Lower leg skin (tissue), 4 donors: ENCODE results near the gene ZNF292. TPM values are rescaled to one million over a fixed set of nuclear protein-coding genes. Genes with fewer than 3 reads are reported as not detected.
A peak's percentile ranks its signal among the peaks of the same experiment; 100 is the strongest.

Experiments
- DNase-seq, 2 donors: peaks; one replicate each; pipeline ENCODE4 v3.0.0-alpha.2; 2019; ENCODE audit warnings: low spot score in 2 of 2
- H3K4me3 ChIP-seq: fragments of 200-600 bp; sonication (generic); 2 replicates; pipeline ENCODE4 v1.5.1; 2017; ENCODE audit warnings: mild to moderate bottlenecking, low read depth; ENCODE audit not compliant: poor library complexity, severe bottlenecking
- CTCF ChIP-seq, 3 donors: fragments of 450-650 bp; IDR thresholded peaks; one replicate each; pipeline ENCODE4 v1.5.1; 2016; ENCODE audit warnings: antibody characterized with exemption in 3 of 3, mild to moderate bottlenecking in 3 of 3, moderate library complexity in 2 of 3
- POLR2A ChIP-seq, 2 donors: fragments of 450-650 bp; IDR thresholded peaks; one replicate each; pipeline ENCODE4 v1.6.1; 2016 to 2017; ENCODE audit warnings: antibody characterized with exemption in 2 of 2, mild to moderate bottlenecking in 1 of 2, moderate library complexity in 1 of 2
- WGBS, 2 donors: methylation state at CpG; one replicate each; pipeline ENCODE4 v1.1.5; 2018; 5-methylcytosine and 5-hydroxymethylcytosine counted together
- intact Hi-C: fragments of 100-400 bp; cut with DNase I; formaldehyde crosslinking; loops from one replicate; pipeline ENCODE4 v1.15.0; 2023; ENCODE audit warnings: low total_unique reads
- total RNA-seq, 4 donors: library from RNA; depleted of rRNA; stranded (reverse); fragments of >200 nt; gene quantifications; one replicate each; pipeline ENCODE4 v1.1.0, GENCODE V29; 2016

The ZNF292 gene
- 10 to 100 TPM; 28.5 to 46.8 (median 36.9) TPM for total RNA-seq

GRCh38 chr6:87154993-87155841 lies at the start of gene ZNF292:
Gene ZNF292 (plus strand): TSS chr6:87155565. CDS start chr6:87155592, 27 bp downstream.
- DNase-seq: peak; percentile 96 to 99
- peak within 1 kb of the TSS; percentile 44 for H3K4me3 ChIP-seq
- intact Hi-C loops: no loop called here
- 1% methylated on average over 59 to 74 of the region's 75 CpGs for WGBS, 2 donors
- peak in 1 of 2 donors; percentile 46 for TF ChIP-seq POLR2A (IDR thresholded peaks at IDR 0.05)
- TF ChIP-seq CTCF (IDR thresholded peaks at IDR 0.05): no peak

GRCh38 chr6:87105823-87106222 lies 49.5 kb upstream of the ZNF292 start:
- intact Hi-C loops: no loop called here
- DNase-seq: no peak
- TF ChIP-seq CTCF (IDR thresholded peaks at IDR 0.05) (no peak), POLR2A (IDR thresholded peaks at IDR 0.05) (no peak)
- H3K4me3 ChIP-seq: no peak overlapping the region

- WGBS, 2 donors: 85 to 100% methylated on average over 1 of the region's 1 CpG
- intact Hi-C loops: no loop called here
- H3K4me3 ChIP-seq: no peak overlapping the region
- DNase-seq: no peak
- TF ChIP-seq POLR2A (IDR thresholded peaks at IDR 0.05) (no peak), CTCF (IDR thresholded peaks at IDR 0.05) (no peak)
Measured at GRCh38 chr6:87110636-87111035, 44.7 kb upstream of the ZNF292 start.

GRCh38 chr6:87115402-87116135 lies 39.8 kb upstream of the ZNF292 start:
- 39 to 76% methylated on average over 2 of the region's 2 CpGs for WGBS, 2 donors
- TF ChIP-seq POLR2A (IDR thresholded peaks at IDR 0.05) (no peak), CTCF (IDR thresholded peaks at IDR 0.05) (no peak)
- no peak for DNase-seq

GRCh38 chr6:87116922-87117321 lies 38.4 kb upstream of the ZNF292 start:
- WGBS, 2 donors: 74 to 86% methylated on average over 2 of the region's 2 CpGs
- intact Hi-C loops: no loop called here
- H3K4me3 ChIP-seq: no peak overlapping the region
- no peak for DNase-seq
- no peak for TF ChIP-seq POLR2A (IDR thresholded peaks at IDR 0.05)
- no peak for TF ChIP-seq CTCF (IDR thresholded peaks at IDR 0.05)

More at GRCh38 chr6:87115402-87116135, 39.8 kb upstream of the ZNF292 start:
- no peak overlapping the region for H3K4me3 ChIP-seq
- intact Hi-C loops: no loop called here
